IMR-90 (cell line): Measurements from ENCODE around the gene KRT37. TPM values are rescaled to one million over a fixed set of nuclear protein-coding genes. Genes with fewer than 3 reads are reported as not detected.
"Not testable (repeated sequence)": the region's sequence is repeated elsewhere in the genome, so short reads cannot be mapped to it uniquely, and the experiment has no call there.

Experiments
- ATAC-seq: fragments of 200-7000 bp; cut with Tn5 transposase; 2 replicates; pipeline ENCODE4 v1.9.1; 2020; ENCODE audit warnings: low read depth, mild to moderate bottlenecking, moderate library complexity
- BruUV-seq: library from RNA; stranded (reverse); fragments of 400-500 nt; replicated peaks from 2 replicates; lab custom pipeline; 2021; lab: Mats Ljungman, UMichigan
- CTCF ChIA-PET: fragments of 300-600 bp; formaldehyde crosslinking; extraction: SDS; loops from one replicate; lab custom pipeline; 2021; ENCODE audit warnings: antibody characterized with exemption; lab: Yijun Ruan, JAX
- POLR2A ChIA-PET: fragments of 300-600 bp; sonication (Branson Sonifier 250); formaldehyde crosslinking; loops from one replicate; lab custom pipeline; 2022; ENCODE audit warnings: antibody characterized with exemption; ENCODE audit not compliant: unreplicated experiment; lab: Charles Lee
- DNase-seq: peaks from one replicate; pipeline ENCODE4 v3.0.0; 2013
- H2AFZ ChIP-seq: replicated peaks from 2 replicates; pipeline ENCODE3; 2013; ENCODE audit warnings: low read length, mild to moderate bottlenecking; ENCODE audit not compliant: poor library complexity
- H2AK5ac ChIP-seq: 2 replicates; pipeline ENCODE4 v1.6.1; 2013; ENCODE audit warnings: low read depth, low read length, inconsistent platforms
- H2AK9ac ChIP-seq: replicated peaks from 2 replicates; pipeline ENCODE3; 2013; ENCODE audit warnings: mild to moderate bottlenecking, low read depth, low read length, moderate library complexity; ENCODE audit not compliant: poor library complexity
- H2BK120ac ChIP-seq: 2 replicates; pipeline ENCODE4 v1.6.1; 2013; ENCODE audit warnings: low read depth, low read length, inconsistent platforms
- H2BK15ac ChIP-seq: 3 replicates; pipeline ENCODE4 v1.6.1; 2013; ENCODE audit warnings: low read depth, low read length, inconsistent platforms
- H2BK20ac ChIP-seq: 2 replicates; pipeline ENCODE4 v1.6.1; 2013; ENCODE audit warnings: low read depth, mild to moderate bottlenecking, inconsistent platforms, low read length, moderate library complexity
- H2BK5ac ChIP-seq: 2 replicates; pipeline ENCODE4 v1.6.1; 2013; ENCODE audit warnings: mild to moderate bottlenecking, low read depth, low read length, inconsistent platforms; ENCODE audit not compliant: poor library complexity, severe bottlenecking
- H3K14ac ChIP-seq: replicated peaks from 2 replicates; pipeline ENCODE4 v1.6.1; 2013; ENCODE audit warnings: low read depth, low read length, inconsistent platforms
- H3K18ac ChIP-seq: 2 replicates; pipeline ENCODE4 v1.6.1; 2013; ENCODE audit warnings: low read depth, low read length, control low read depth
- H3K23ac ChIP-seq: 2 replicates; pipeline ENCODE4 v1.6.1; 2013; ENCODE audit warnings: low read depth, low read length, inconsistent platforms
- H3K27ac ChIP-seq: 2 replicates; pipeline ENCODE4 v1.5.1; 2013; ENCODE audit warnings: mild to moderate bottlenecking, control low read depth, low read length; ENCODE audit not compliant: insufficient read depth
- H3K27me3 ChIP-seq: 2 replicates; pipeline ENCODE4 v1.6.1; 2013; ENCODE audit warnings: low read length; ENCODE audit not compliant: control insufficient read depth, insufficient read depth
- H3K36me3 ChIP-seq: 2 replicates; pipeline ENCODE4 v1.6.1; 2013; ENCODE audit warnings: low read length, mixed read lengths; ENCODE audit not compliant: control insufficient read depth, insufficient read depth
- H3K4ac ChIP-seq: 2 replicates; pipeline ENCODE4 v1.6.1; 2013; ENCODE audit warnings: low read depth, low read length, inconsistent platforms
- H3K4me1 ChIP-seq: 2 replicates; pipeline ENCODE4 v1.6.1; 2013; ENCODE audit warnings: low read length, mixed read lengths; ENCODE audit not compliant: control insufficient read depth, insufficient read depth
- H3K4me2 ChIP-seq: 2 replicates; pipeline ENCODE4 v1.6.1; 2013; ENCODE audit warnings: low read depth, mild to moderate bottlenecking, control low read depth, low read length, moderate library complexity
- H3K4me3 ChIP-seq: 2 replicates; pipeline ENCODE4 v1.5.1; 2013; ENCODE audit warnings: low read depth, mild to moderate bottlenecking, control low read depth, low read length, moderate library complexity; ENCODE audit not compliant: insufficient read depth
- H3K56ac ChIP-seq: 2 replicates; pipeline ENCODE4 v1.6.1; 2013; ENCODE audit warnings: low read length, inconsistent platforms; ENCODE audit not compliant: insufficient read depth; ENCODE audit errors: extremely low read depth
- H3K79me1 ChIP-seq, 2 experiments: 2 replicates each; pipeline ENCODE4 v1.6.1; 2013; ENCODE audit warnings: low read length in 2 of 2, inconsistent platforms in 1 of 2, low read depth in 1 of 2
- H3K9ac ChIP-seq: 2 replicates; pipeline ENCODE4 v1.6.1; 2013; ENCODE audit warnings: low read depth, low read length, control low read depth
- H3K9me1 ChIP-seq: 2 replicates; pipeline ENCODE4 v1.6.1; 2013; ENCODE audit warnings: low read length, inconsistent platforms; ENCODE audit not compliant: insufficient read depth
- H3K9me3 ChIP-seq: 2 replicates; pipeline ENCODE4 v1.6.1; 2013; ENCODE audit warnings: low read length; ENCODE audit not compliant: control insufficient read depth, insufficient read depth
- H4K20me1 ChIP-seq: 2 replicates; pipeline ENCODE4 v1.6.1; 2013; ENCODE audit warnings: low read length, inconsistent platforms; ENCODE audit not compliant: insufficient read depth
- H4K5ac ChIP-seq: 2 replicates; pipeline ENCODE4 v1.6.1; 2013; ENCODE audit warnings: mild to moderate bottlenecking, low read depth, low read length, control low read depth
- H4K8ac ChIP-seq, 2 experiments: 2 replicates each; pipeline ENCODE4 v1.6.1; 2013; ENCODE audit warnings: low read depth in 2 of 2, low read length in 2 of 2, control low read depth in 1 of 2, inconsistent platforms in 1 of 2
- H4K91ac ChIP-seq: 2 replicates; pipeline ENCODE4 v1.6.1; 2013; ENCODE audit warnings: low read depth, low read length, inconsistent platforms; ENCODE audit not compliant: insufficient read depth
- FOS ChIP-seq: fragments of 150-350 bp; IDR thresholded peaks from 2 replicates; pipeline ENCODE4 v1.6.1; 2016; ENCODE audit warnings: low read depth, low read length
- MXI1 ChIP-seq: IDR thresholded peaks from 2 replicates; pipeline ENCODE4 v1.6.1; 2012; ENCODE audit warnings: low read depth, mild to moderate bottlenecking, low read length, moderate library complexity, borderline replicate concordance
- RFX5 ChIP-seq: IDR thresholded peaks from 2 replicates; pipeline ENCODE4 v1.8.0; 2012; ENCODE audit warnings: low read depth, mild to moderate bottlenecking, low read length, moderate library complexity
- WGBS, 2 experiments: methylation state at CpG; one replicate each; pipeline versions ENCODE4 v1.1.5 to v1.1.7; 2013; ENCODE audit warnings: missing lambda C conversion rate in 2 of 2; ENCODE audit not compliant: insufficient read length in 1 of 2; ENCODE audit errors: extremely low coverage in 2 of 2; 5-methylcytosine and 5-hydroxymethylcytosine counted together
- dilution Hi-C: fragments of 300-500 bp; cut with HindIII; formaldehyde crosslinking; loops from one replicate; pipeline ENCODE4 v1.14.3; 2018; ENCODE audit warnings: low sequenced_read_pairs; ENCODE audit not compliant: unreplicated experiment
- in situ Hi-C: fragments of 300-500 bp; cut with MboI; formaldehyde crosslinking; loops from 3 replicates; pipeline ENCODE4 v1.14.3; 2019; ENCODE audit warnings: low sequenced_read_pairs, inconsistent platforms, mixed read lengths
- intact Hi-C: fragments of 100-400 bp; cut with micrococcal nuclease; formaldehyde crosslinking; loops from 2 replicates; pipeline ENCODE4 v1.10.0; 2022
- polyA plus RNA-seq, 3 experiments: library from polyadenylated mRNA; depleted of rRNA; stranded (reverse); fragments of >200 nt; gene quantifications; 2 replicates each; pipeline ENCODE4 v1.2.3, GENCODE V29; 2012; ENCODE audit warnings: low replicate concordance in 1 of 3
- total RNA-seq: library from RNA; depleted of rRNA; stranded (reverse); fragments of >200 nt; gene quantifications from 2 replicates; pipeline ENCODE4 v1.2.3, GENCODE V29; 2012

Gene KRT37
- total and polyA plus RNA-seq, 2 of the 4 experiments (the other 2 are of a cell fraction), result not detected

- DNase-seq (no peak), ATAC-seq (no peak; the same call in 1 of the 2 replicates)
- Histone ChIP-seq H3K27ac (no peak overlapping the region), H3K27me3 (no peaks in the 10 kb centered on the region; the same call in 1 of the 2 replicates), H3K4ac (no peak overlapping the region), H3K4me3 (no peak overlapping the region), H2AK9ac (no peak overlapping the region), H4K8ac (no peak overlapping the region), H3K9me3 (no peaks in the 10 kb centered on the region), H3K4me2 (no peak overlapping the region), H3K18ac (no peak overlapping the region), H2AK5ac (no peak overlapping the region), H2BK20ac (no peak overlapping the region), H4K20me1 (no peaks in the 10 kb centered on the region), H3K9me1 (no peaks in the 10 kb centered on the region), H3K9ac (no peak overlapping the region), H3K56ac (no peak overlapping the region), H2BK120ac (no peak overlapping the region), H3K36me3 (no peaks in the 10 kb centered on the region), H3K79me1 (no peaks in the 10 kb centered on the region), H4K5ac (no peak overlapping the region), H2BK5ac (no peak overlapping the region), H2BK15ac (no peak overlapping the region), H2AFZ (no peak overlapping the region), H3K14ac (no peak overlapping the region; the same call in 1 of the 2 replicates), H3K4me1 (no peaks in the 10 kb centered on the region), H3K23ac (peak overlapping the region; percentile 51; the same call in 1 of the 2 replicates), H4K91ac (no peak overlapping the region; the same call in 1 of the 2 replicates)
- dilution Hi-C loops (no loop called here), in situ Hi-C loops (no loop called here), intact Hi-C loops (no loop called here)
- POLR2A ChIA-PET, result no interaction called here
- TF ChIP-seq RFX5 (no peak), MXI1 (no peak), FOS (0 out of 2 replicates have a peak, but pooled peaks have one; percentile 16)
- 80% methylated on average over 2 of the region's 4 CpGs; no CpG with 5 or more reads in 1 of the 2 experiments for WGBS, 2 experiments
- CTCF ChIA-PET, result no interaction called here
- no TSS peak for BruUV-seq
These were observed 4.4 kb upstream of the KRT37 start for GRCh38 chr17:41428591-41429291.

GRCh38 chr17:41422586-41422985 lies 1.8 kb downstream of the KRT37 start:
- in situ Hi-C loops, H2AFZ ChIP-seq, CTCF ChIA-PET, H3K4me3 ChIP-seq, ATAC-seq, H3K4me2 ChIP-seq, H2BK5ac ChIP-seq, H2BK15ac ChIP-seq, H2AK5ac ChIP-seq, H3K36me3 ChIP-seq, H4K20me1 ChIP-seq, BruUV-seq, H2AK9ac ChIP-seq, H3K14ac ChIP-seq, H3K4ac ChIP-seq, H3K18ac ChIP-seq, H3K9ac ChIP-seq, DNase-seq, H3K56ac ChIP-seq, H4K91ac ChIP-seq, H3K27ac ChIP-seq, H4K5ac ChIP-seq, H2BK120ac ChIP-seq, H3K23ac ChIP-seq, H4K8ac ChIP-seq, dilution Hi-C loops, H3K27me3 ChIP-seq, H3K9me3 ChIP-seq, intact Hi-C loops, H2BK20ac ChIP-seq, H3K79me1 ChIP-seq, POLR2A ChIA-PET: not testable (repeated sequence)
- peaks cover 18% of the 10 kb centered on the region for H3K4me1 ChIP-seq
- peaks cover 13% of the 10 kb centered on the region for H3K9me1 ChIP-seq
- WGBS, 2 experiments, result 100% methylated on average over 5 of the region's 11 CpGs; no CpG with 5 or more reads in 1 of the 2 experiments
